Activated CD8-positive, alpha-beta memory T cell treated with anti-CD3 and anti-CD28 coated beads, Interleukin-2, amount 10 ng/mL, durations not matched to agents 7 days and 5 days (primary cell): Measurements from ENCODE around the gene UFSP2. TPM values are rescaled to one million over a fixed set of nuclear protein-coding genes. Genes with fewer than 3 reads are reported as not detected.

ENCODE experiments used
- ATAC-seq: fragments of 150-1000 bp; cut with Tn5 transposase; one replicate; pipeline ENCODE4 v1.10.0; 2021; ENCODE audit warnings: moderate library complexity
- CTCF ChIA-PET: fragments of 350-600 bp; sonication (Branson Sonifier 250); formaldehyde crosslinking; loops from one replicate; lab custom pipeline; 2021; ENCODE audit warnings: antibody characterized with exemption; lab: Charles Lee
- DNase-seq: peaks from one replicate; pipeline ENCODE4 v3.0.0-alpha.2; 2020
- H3K27ac Mint-ChIP-seq: one replicate; pipeline ENCODE4 v1.8.0; 2021; ENCODE audit warnings: mild to moderate bottlenecking, mixed read lengths
- H3K27me3 Mint-ChIP-seq: one replicate; pipeline ENCODE4 v1.8.0; 2021; ENCODE audit warnings: mixed read lengths
- H3K36me3 Mint-ChIP-seq: one replicate; pipeline ENCODE4 v1.8.0; 2021; ENCODE audit warnings: mild to moderate bottlenecking, mixed read lengths
- H3K4me1 Mint-ChIP-seq: one replicate; pipeline ENCODE4 v1.8.0; 2021; ENCODE audit warnings: mixed read lengths
- H3K4me3 Mint-ChIP-seq: one replicate; pipeline ENCODE4 v1.8.0; 2021; ENCODE audit warnings: mild to moderate bottlenecking, moderate library complexity, mixed read lengths
- H3K9me3 Mint-ChIP-seq: one replicate; pipeline ENCODE4 v1.8.0; 2022; ENCODE audit warnings: low read depth, mixed read lengths
- total RNA-seq, 2 experiments: library from RNA; stranded (reverse); gene quantifications; one replicate each; pipeline ENCODE4 v1.2.3, GENCODE V29; 2021

UFSP2 gene
- total RNA-seq, 2 experiments from 2014 or later = 17.5 to 18.1 TPM

GRCh38 chr4:185411849-185412248 lies 13.9 kb downstream of the UFSP2 start:
- H3K9me3 Mint-ChIP-seq = no peaks in the 10 kb centered on the region
- no peak for DNase-seq
- H3K36me3 Mint-ChIP-seq = peaks cover 32% of the 10 kb centered on the region
- H3K27me3 Mint-ChIP-seq = no peaks in the 10 kb centered on the region
- CTCF ChIA-PET = interaction anchor here (1.6 kb wide), 1 partner anchor 9 kb away, joined by 6 read pairs; no protein-coding TSS in a partner anchor
- H3K4me1 Mint-ChIP-seq = no peaks in the 10 kb centered on the region
- no peak overlapping the region for H3K27ac Mint-ChIP-seq
- no peak overlapping the region for H3K4me3 Mint-ChIP-seq
- no peak for ATAC-seq

GRCh38 chr4:185408432-185408831 lies 17.3 kb downstream of the UFSP2 start:
- H3K27me3 Mint-ChIP-seq = no peaks in the 10 kb centered on the region
- CTCF ChIA-PET = no interaction called here
- H3K4me1 Mint-ChIP-seq = peaks cover 3% of the 10 kb centered on the region
- H3K36me3 Mint-ChIP-seq = peaks cover 25% of the 10 kb centered on the region
- no peak overlapping the region for H3K4me3 Mint-ChIP-seq
- no peaks in the 10 kb centered on the region for H3K9me3 Mint-ChIP-seq
- ATAC-seq (no peak), DNase-seq (no peak)
- no peak overlapping the region for H3K27ac Mint-ChIP-seq

- H3K36me3 Mint-ChIP-seq = peaks cover 33% of the 10 kb centered on the region
- ATAC-seq (no peak), DNase-seq (no peak)
- peak overlapping the region; percentile 3 for H3K27ac Mint-ChIP-seq
- H3K9me3 Mint-ChIP-seq = no peaks in the 10 kb centered on the region
- peaks cover 7% of the 10 kb centered on the region for H3K4me1 Mint-ChIP-seq
- CTCF ChIA-PET = interaction anchor here (0.7 to 1.7 kb wide), 5 partner anchors 9 to 400 kb away, joined by 3 to 4 read pairs (median 3); partner anchors contain the start of gene ANKRD37
- H3K27me3 Mint-ChIP-seq = no peaks in the 10 kb centered on the region
- no peak overlapping the region for H3K4me3 Mint-ChIP-seq
Measured at GRCh38 chr4:185405296-185405999, 20.3 kb downstream of the UFSP2 start.

GRCh38 chr4:185404031-185404430 lies 21.7 kb downstream of the UFSP2 start:
- Mint-ChIP-seq H3K4me1 (peaks cover 18% of the 10 kb centered on the region), H3K36me3 (peaks cover 40% of the 10 kb centered on the region), H3K27me3 (no peaks in the 10 kb centered on the region), H3K9me3 (no peaks in the 10 kb centered on the region), H3K27ac (no peak overlapping the region), H3K4me3 (no peak overlapping the region)
- DNase-seq (no peak), ATAC-seq (no peak)
- CTCF ChIA-PET = no interaction called here

GRCh38 chr4:185399466-185399865 lies 26.3 kb downstream of the UFSP2 start:
- Mint-ChIP-seq H3K36me3 (peaks cover 40% of the 10 kb centered on the region), H3K4me3 (no peak overlapping the region), H3K9me3 (no peaks in the 10 kb centered on the region), H3K4me1 (peaks cover 42% of the 10 kb centered on the region), H3K27ac (no peak overlapping the region), H3K27me3 (no peaks in the 10 kb centered on the region)
- CTCF ChIA-PET = no interaction called here
- ATAC-seq (no peak), DNase-seq (no peak)

- H3K27ac Mint-ChIP-seq = peak overlapping the region; percentile 22
- DNase-seq = no peak
- CTCF ChIA-PET = interaction anchor here (2.8 kb wide), 1 partner anchor 22 kb away, joined by 8 read pairs; no protein-coding TSS in a partner anchor
- peaks cover 49% of the 10 kb centered on the region for H3K4me1 Mint-ChIP-seq
- H3K9me3 Mint-ChIP-seq = no peaks in the 10 kb centered on the region
- H3K36me3 Mint-ChIP-seq = peaks cover 37% of the 10 kb centered on the region
- no peak for ATAC-seq
- H3K27me3 Mint-ChIP-seq = no peaks in the 10 kb centered on the region
- H3K4me3 Mint-ChIP-seq = peak overlapping the region; percentile 55
Measured at GRCh38 chr4:185398618-185399017, 27.1 kb downstream of the UFSP2 start.

GRCh38 chr4:185396724-185397385 lies 28.9 kb downstream of the UFSP2 start, which contains the start of gene ANKRD37:
TSS of gene ANKRD37 (plus strand) at chr4:185396841. CDS start at chr4:185396924, 83 bp downstream.
- no peaks in the 10 kb centered on the region for H3K9me3 Mint-ChIP-seq
- no peaks in the 10 kb centered on the region for H3K27me3 Mint-ChIP-seq
- ATAC-seq (no peak), DNase-seq (no peak)
- peaks cover 30% of the 10 kb centered on the region for H3K36me3 Mint-ChIP-seq
- peak within 1 kb of the TSS; percentile 98 for H3K27ac Mint-ChIP-seq
- H3K4me3 Mint-ChIP-seq = peak within 1 kb of the TSS; percentile 96
- H3K4me1 Mint-ChIP-seq = peaks cover 50% of the 10 kb centered on the region
- CTCF ChIA-PET = interaction anchor here (0.9 to 2.8 kb wide), 5 partner anchors 8 to 187 kb away, joined by 3 to 10 read pairs (median 5); partner anchors contain the start of gene SNX25

- ATAC-seq (peak; percentile 91), DNase-seq (peak; percentile 96)
- Mint-ChIP-seq H3K4me1 (peaks cover 49% of the 10 kb centered on the region), H3K36me3 (peaks cover 27% of the 10 kb centered on the region), H3K9me3 (no peaks in the 10 kb centered on the region), H3K27ac (peak overlapping the region; percentile 98), H3K27me3 (no peaks in the 10 kb centered on the region), H3K4me3 (peak overlapping the region; percentile 96)
- CTCF ChIA-PET = interaction anchor here (0.9 to 2.8 kb wide), 5 partner anchors 9 to 186 kb away, joined by 3 to 10 read pairs (median 5); partner anchors contain the start of gene SNX25
Measured at GRCh38 chr4:185395956-185396723, 29.6 kb downstream of the UFSP2 start.

GRCh38 chr4:185395238-185395955 lies 30.4 kb downstream of the UFSP2 start, which contains the start of gene LRP2BP:
TSS of gene LRP2BP (minus strand) at chr4:185395924. CDS start at chr4:185378186, 17,738 bp downstream.
- H3K36me3 Mint-ChIP-seq = peaks cover 24% of the 10 kb centered on the region
- H3K4me1 Mint-ChIP-seq = peaks cover 47% of the 10 kb centered on the region
- H3K27me3 Mint-ChIP-seq = no peaks in the 10 kb centered on the region
- no peaks in the 10 kb centered on the region for H3K9me3 Mint-ChIP-seq
- peak within 1 kb of the TSS; percentile 96 for H3K4me3 Mint-ChIP-seq
- no peak for ATAC-seq
- DNase-seq = no peak
- peak within 1 kb of the TSS; percentile 98 for H3K27ac Mint-ChIP-seq
- CTCF ChIA-PET = interaction anchor here (1.0 to 2.8 kb wide), 4 partner anchors 9 to 186 kb away, joined by 4 to 10 read pairs (median 6); partner anchors contain the start of gene SNX25

GRCh38 chr4:185394568-185395237 lies 31.1 kb downstream of the UFSP2 start:
- no peaks in the 10 kb centered on the region for H3K27me3 Mint-ChIP-seq
- no peaks in the 10 kb centered on the region for H3K9me3 Mint-ChIP-seq
- CTCF ChIA-PET = interaction anchor here (1.0 to 2.3 kb wide), 3 partner anchors 8 to 185 kb away, joined by 4 to 10 read pairs (median 5); partner anchors contain the start of gene SNX25
- H3K4me1 Mint-ChIP-seq = peaks cover 42% of the 10 kb centered on the region
- peaks cover 18% of the 10 kb centered on the region for H3K36me3 Mint-ChIP-seq
- ATAC-seq = no peak
- peak overlapping the region; percentile 98 for H3K27ac Mint-ChIP-seq
- DNase-seq = no peak
- peak overlapping the region; percentile 96 for H3K4me3 Mint-ChIP-seq

GRCh38 chr4:185392156-185392555 lies 33.6 kb downstream of the UFSP2 start:
- Mint-ChIP-seq H3K4me3 (no peak overlapping the region), H3K9me3 (no peaks in the 10 kb centered on the region), H3K36me3 (peaks cover 2% of the 10 kb centered on the region), H3K27ac (no peak overlapping the region), H3K4me1 (peaks cover 18% of the 10 kb centered on the region), H3K27me3 (no peaks in the 10 kb centered on the region)
- CTCF ChIA-PET = no interaction called here
- no peak for DNase-seq
- ATAC-seq = no peak

- CTCF ChIA-PET = no interaction called here
- Mint-ChIP-seq H3K27ac (no peak overlapping the region), H3K27me3 (no peaks in the 10 kb centered on the region), H3K4me3 (no peak overlapping the region), H3K4me1 (peaks cover 14% of the 10 kb centered on the region), H3K9me3 (no peaks in the 10 kb centered on the region), H3K36me3 (peaks cover 1% of the 10 kb centered on the region)
- no peak for ATAC-seq
- no peak for DNase-seq
Measured at GRCh38 chr4:185390941-185391340, 34.8 kb downstream of the UFSP2 start.
